ENCODE data around the gene ADORA1. TPM values are rescaled to one million over a fixed set of nuclear protein-coding genes. Genes with fewer than 3 reads are reported as not detected.

Gene ADORA1
- total RNA-seq, 1 experiment from 2014 or later, result 1.5 TPM

- H3K27me3 Mint-ChIP-seq (ENCODE audit: unreplicated experiment), result peaks cover 72% of the 10 kb centered on the region
- CTCF ChIA-PET, result interaction anchor here (0.5 to 3.7 kb wide), 4 partner anchors 44 to 150 kb away, joined by 3 to 68 read pairs (median 4); no protein-coding TSS in a partner anchor
- intact Hi-C loops (cut with micrococcal nuclease; ENCODE audit: unreplicated experiment), result no loop called here
- no peak overlapping the region for H3K27ac Mint-ChIP-seq (ENCODE audit: unreplicated experiment)
- no peaks in the 10 kb centered on the region for H3K9me3 Mint-ChIP-seq (ENCODE audit: low read depth, unreplicated experiment)
- BruUV-seq (replicated peaks), result no TSS peak
- TF ChIP-seq CTCF (IDR thresholded peaks at IDR 0.05; ENCODE audit: unreplicated experiment), result no peak
- peaks cover 7% of the 10 kb centered on the region for H3K4me1 Mint-ChIP-seq (ENCODE audit: low read depth, unreplicated experiment)
- no peaks in the 10 kb centered on the region for H3K36me3 Mint-ChIP-seq (ENCODE audit: insufficient read depth, unreplicated experiment)
- no peak overlapping the region for H3K4me3 Mint-ChIP-seq (ENCODE audit: low read depth, unreplicated experiment)
- no peak for DNase-seq
Observed at GRCh38 chr1:203170625-203171330, 43.3 kb downstream of the ADORA1 start.

DNA sequence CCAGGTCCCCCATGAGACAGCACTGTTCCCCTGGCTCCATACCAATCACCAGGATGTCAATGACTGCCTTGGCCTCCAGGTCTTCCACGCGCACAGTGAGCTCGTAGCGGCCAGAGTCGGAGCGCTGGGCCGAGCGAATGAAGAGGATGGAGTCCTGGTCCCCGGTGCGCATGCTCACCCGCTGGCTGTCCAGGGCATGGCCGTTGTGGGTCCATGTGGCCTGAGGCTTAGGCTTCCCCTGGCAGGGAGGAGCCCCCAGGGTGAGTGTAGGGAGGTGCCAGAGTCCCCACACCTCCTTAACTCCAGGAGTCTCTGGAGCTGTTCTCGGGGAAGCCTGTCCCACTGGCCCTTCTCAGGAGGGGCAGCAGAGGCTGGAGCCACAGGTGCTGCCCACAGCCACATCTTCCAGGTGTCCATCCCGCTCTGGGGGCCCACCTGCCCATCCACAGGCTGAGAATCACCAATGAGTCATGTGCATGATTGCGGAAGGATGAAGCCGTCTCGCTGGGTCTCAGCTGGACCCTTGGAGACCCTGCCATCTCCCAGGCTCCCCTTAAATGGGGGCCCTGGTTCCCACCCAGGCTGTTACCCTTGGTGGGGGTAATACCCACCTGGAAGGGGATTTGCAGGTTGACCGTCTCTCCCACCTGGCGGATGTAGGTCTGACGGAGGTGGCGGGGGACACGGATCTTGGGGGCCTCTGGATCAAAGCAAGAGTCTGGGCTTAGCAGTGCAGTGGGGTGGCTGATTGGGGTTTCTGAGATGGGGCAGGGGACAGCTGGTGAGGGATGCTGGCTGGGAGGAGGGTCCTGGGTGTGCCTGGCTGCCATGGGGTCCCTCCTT is 44.0 kb downstream of the ADORA1 start:
- Mint-ChIP-seq H3K27ac (ENCODE audit: unreplicated experiment) (no peak overlapping the region), H3K4me3 (ENCODE audit: low read depth, unreplicated experiment) (no peak overlapping the region), H3K27me3 (ENCODE audit: unreplicated experiment) (peaks cover 72% of the 10 kb centered on the region), H3K4me1 (ENCODE audit: low read depth, unreplicated experiment) (peaks cover 2% of the 10 kb centered on the region), H3K9me3 (ENCODE audit: low read depth, unreplicated experiment) (no peaks in the 10 kb centered on the region), H3K36me3 (ENCODE audit: insufficient read depth, unreplicated experiment) (no peaks in the 10 kb centered on the region)
- no TSS peak for BruUV-seq (replicated peaks)
- intact Hi-C loops (cut with micrococcal nuclease; ENCODE audit: unreplicated experiment), result loop anchor here (1.0 kb wide), 1 partner anchor 53 kb away; no protein-coding TSS in a partner anchor
- DNase-seq, result no peak
- CTCF ChIA-PET, result interaction anchor here (0.7 to 3.7 kb wide), 10 partner anchors 11 to 132 kb away, joined by 3 to 68 read pairs (median 4); partner anchors contain the start of gene ADORA1
- no peak for TF ChIP-seq CTCF (IDR thresholded peaks at IDR 0.05; ENCODE audit: unreplicated experiment)

DNA sequence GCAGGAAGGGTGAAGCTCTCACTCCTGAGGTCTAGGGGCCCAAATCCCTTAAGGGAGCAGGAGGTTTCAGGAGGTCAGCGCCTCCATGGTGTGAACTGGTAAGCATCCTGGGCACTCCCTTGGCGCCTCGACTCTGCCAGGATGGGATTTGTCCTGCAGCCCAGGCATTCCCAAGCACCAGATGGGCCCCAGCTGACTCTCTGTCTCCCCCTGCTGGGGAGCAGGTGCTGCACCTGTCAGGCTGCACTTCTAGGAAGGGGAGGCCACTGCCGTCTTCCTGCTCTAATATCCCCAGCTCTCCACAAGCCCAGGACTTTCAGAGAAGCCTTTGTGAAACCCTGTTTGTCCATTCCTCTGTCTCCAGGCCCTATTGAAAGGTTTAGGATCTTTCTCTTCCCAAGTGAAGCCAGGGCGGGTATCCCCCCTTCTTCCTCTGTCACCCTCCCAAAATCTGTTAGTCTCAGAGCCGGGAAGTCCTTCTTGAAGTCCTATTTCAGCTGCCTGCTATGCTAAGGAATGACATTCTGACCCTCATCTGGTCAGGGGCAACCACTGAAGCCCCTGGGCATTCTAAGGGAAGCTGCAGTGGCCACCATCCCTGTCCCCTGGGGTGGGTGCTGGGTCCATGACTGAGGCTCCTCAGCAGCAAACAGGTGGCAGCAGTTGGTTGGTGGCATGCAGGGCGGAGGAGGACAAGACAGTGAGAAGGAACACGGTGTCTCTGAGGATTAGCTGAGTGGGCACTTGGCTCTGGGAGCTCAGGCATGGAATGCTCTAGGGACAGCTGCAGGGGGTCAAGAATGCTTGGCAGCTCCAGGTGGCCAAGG is 44.9 kb downstream of the ADORA1 start:
- Mint-ChIP-seq H3K9me3 (ENCODE audit: low read depth, unreplicated experiment) (no peaks in the 10 kb centered on the region), H3K27me3 (ENCODE audit: unreplicated experiment) (peaks cover 78% of the 10 kb centered on the region), H3K4me3 (ENCODE audit: low read depth, unreplicated experiment) (no peak overlapping the region), H3K27ac (ENCODE audit: unreplicated experiment) (no peak overlapping the region), H3K36me3 (ENCODE audit: insufficient read depth, unreplicated experiment) (no peaks in the 10 kb centered on the region), H3K4me1 (ENCODE audit: low read depth, unreplicated experiment) (no peaks in the 10 kb centered on the region)
- TF ChIP-seq CTCF (IDR thresholded peaks at IDR 0.05; ENCODE audit: unreplicated experiment), result peak; percentile 97
- CTCF ChIA-PET, result interaction anchor here (0.7 to 3.7 kb wide), 11 partner anchors 10 to 133 kb away, joined by 3 to 68 read pairs (median 5); partner anchors contain the start of gene ADORA1
- intact Hi-C loops (cut with micrococcal nuclease; ENCODE audit: unreplicated experiment), result loop anchor here (1.0 kb wide), 1 partner anchor 54 kb away; no protein-coding TSS in a partner anchor
- DNase-seq, result peak; percentile 91
- no TSS peak for BruUV-seq (replicated peaks)

DNA sequence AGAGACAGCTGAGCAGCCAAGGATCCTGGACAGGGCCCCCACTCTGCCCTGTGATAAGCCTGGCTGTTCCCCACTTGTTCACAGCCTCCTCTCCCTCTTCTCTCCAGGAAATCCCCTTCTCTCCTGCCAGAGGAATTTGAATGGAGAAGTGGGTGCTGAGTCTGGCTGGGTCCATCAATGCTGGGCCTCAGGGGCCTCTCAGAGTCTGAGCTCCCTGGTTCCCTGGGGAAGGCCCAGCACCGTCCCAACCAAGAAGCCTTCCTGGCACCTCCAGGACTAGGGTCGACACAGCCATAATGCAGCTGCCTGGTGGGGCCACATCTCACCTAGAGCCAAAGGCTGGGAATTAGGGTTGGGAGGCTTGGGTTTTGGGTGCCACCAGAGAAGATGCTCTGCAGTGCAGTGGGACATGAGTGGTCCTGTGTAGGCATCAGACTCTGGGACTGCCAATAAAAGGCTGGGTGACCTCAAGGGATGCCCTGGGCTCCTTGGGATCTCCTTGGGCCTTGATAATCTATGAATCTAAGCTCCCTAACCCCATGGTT is 45.6 kb downstream of the ADORA1 start:
- H3K9me3 Mint-ChIP-seq (ENCODE audit: low read depth, unreplicated experiment), result no peaks in the 10 kb centered on the region
- no peak overlapping the region for H3K4me3 Mint-ChIP-seq (ENCODE audit: low read depth, unreplicated experiment)
- CTCF ChIA-PET, result interaction anchor here (0.6 to 3.7 kb wide), 10 partner anchors 19 to 206 kb away, joined by 3 to 68 read pairs (median 4); partner anchors contain the start of gene ADORA1
- peaks cover 84% of the 10 kb centered on the region for H3K27me3 Mint-ChIP-seq (ENCODE audit: unreplicated experiment)
- H3K36me3 Mint-ChIP-seq (ENCODE audit: insufficient read depth, unreplicated experiment), result no peaks in the 10 kb centered on the region
- H3K27ac Mint-ChIP-seq (ENCODE audit: unreplicated experiment), result no peak overlapping the region
- H3K4me1 Mint-ChIP-seq (ENCODE audit: low read depth, unreplicated experiment), result no peaks in the 10 kb centered on the region
- intact Hi-C loops (cut with micrococcal nuclease; ENCODE audit: unreplicated experiment), result no loop called here
- DNase-seq, result no peak
- TF ChIP-seq CTCF (IDR thresholded peaks at IDR 0.05; ENCODE audit: unreplicated experiment), result no peak
- no TSS peak for BruUV-seq (replicated peaks)
